K562 (cell line): ENCODE measurements around the gene GIGYF2. TPM values are rescaled to one million over a fixed set of nuclear protein-coding genes. Genes with fewer than 3 reads are reported as not detected.

Experiments
- ATAC-seq: fragments of 200-7000 bp; cut with Tn5 transposase; 3 replicates; pipeline ENCODE4 v1.9.1; 2020; ENCODE audit warnings: moderate library complexity
- BruUV-seq: library from RNA; stranded (reverse); fragments of 400-500 nt; replicated peaks from 2 replicates; lab custom pipeline; 2021; lab: Mats Ljungman, UMichigan
- CTCF ChIA-PET: fragments of 300-600 bp; formaldehyde crosslinking; extraction: SDS; loops from one replicate; lab custom pipeline; 2021; ENCODE audit warnings: low intra/inter-chr PET ratio; lab: Yijun Ruan, JAX
- POLR2A ChIA-PET: fragments of 300-600, 350-650 bp; sonication (Branson Sonifier 250); formaldehyde crosslinking; extraction: SDS; loops from one replicate; lab custom pipeline; 2021; ENCODE audit warnings: antibody characterized with exemption, inconsistent platforms; lab: Yijun Ruan, JAX
- DNase-seq, 4 experiments: peaks; one replicate each; pipeline versions ENCODE4 v3.0.0 to v3.0.0-alpha.2; 2011 to 2018; ENCODE audit warnings: low spot score in 3 of 4, mixed read lengths in 3 of 4; ENCODE audit errors: extremely low read depth in 1 of 4
- FAIRE-seq: peaks from 2 replicates; lab custom pipeline; 2011; peaks lifted over from hg19 to GRCh38; lab: Jason Lieb, UNC
- H2AFZ ChIP-seq: 2 replicates; pipeline ENCODE4 v1.6.0; 2011; ENCODE audit warnings: low read depth, low read length, control low read depth, inconsistent platforms
- H3K27ac ChIP-seq: fragments of 200-600 bp; 3 replicates; pipeline ENCODE4 v1.8.0; 2011; ENCODE audit warnings: low read depth, mild to moderate bottlenecking, control low read depth, inconsistent platforms, low read length, moderate library complexity, mixed read lengths; ENCODE audit errors: extremely low read depth
- H3K27me3 ChIP-seq, 2 experiments: fragments of 300-600 bp in 1 of 2; 2 replicates in 1 of 2; 3 replicates in 1 of 2; pipeline versions ENCODE4 v1.6.0 to v1.8.0; 2011; ENCODE audit warnings: inconsistent platforms in 2 of 2, low read length in 2 of 2, mild to moderate bottlenecking in 1 of 2, mixed read lengths in 1 of 2, moderate library complexity in 1 of 2; ENCODE audit not compliant: control insufficient read depth in 2 of 2, insufficient read depth in 2 of 2
- H3K36me3 ChIP-seq: fragments of 300-600 bp; 3 replicates; pipeline ENCODE4 v1.8.0; 2011; ENCODE audit warnings: mild to moderate bottlenecking, low read length, inconsistent platforms; ENCODE audit not compliant: control insufficient read depth, insufficient read depth
- H3K4me1 ChIP-seq, 2 experiments: fragments of 200-600 bp in 1 of 2; replicated peaks in 1 of 2; 2 replicates in 1 of 2; 3 replicates in 1 of 2; pipeline versions ENCODE4 v1.5.1 to v1.8.0; 2011; ENCODE audit warnings: inconsistent platforms in 2 of 2, low read length in 2 of 2, mild to moderate bottlenecking in 1 of 2, mixed read lengths in 1 of 2, moderate library complexity in 1 of 2; ENCODE audit not compliant: control insufficient read depth in 2 of 2, insufficient read depth in 2 of 2
- H3K4me2 ChIP-seq: 2 replicates; pipeline ENCODE4 v1.6.1; 2011; ENCODE audit warnings: low read length, control low read depth, inconsistent platforms, mixed read lengths; ENCODE audit not compliant: insufficient read depth
- H3K4me3 ChIP-seq: fragments of 200-600 bp; sonication (generic), shearing (Covaris generic); 2 replicates; pipeline ENCODE4 v1.5.1; 2016; ENCODE audit warnings: control low read depth, inconsistent platforms
- H3K79me2 ChIP-seq: fragments of 200-600 bp; 3 replicates; pipeline ENCODE4 v1.8.0; 2011; ENCODE audit warnings: low read length, inconsistent platforms; ENCODE audit not compliant: control insufficient read depth, insufficient read depth
- H3K9ac ChIP-seq, 2 experiments: 2 replicates each; pipeline versions ENCODE4 v1.6.0 to v1.6.1; 2011; ENCODE audit warnings: low read depth in 2 of 2, low read length in 2 of 2, control low read depth in 1 of 2, inconsistent platforms in 1 of 2, mild to moderate bottlenecking in 1 of 2, mixed read lengths in 1 of 2; ENCODE audit not compliant: insufficient read depth in 1 of 2
- H3K9me1 ChIP-seq: one replicate; pipeline ENCODE4 v1.6.0; 2011; ENCODE audit warnings: inconsistent platforms, mild to moderate bottlenecking, low read length, moderate library complexity; ENCODE audit not compliant: control insufficient read depth, insufficient read depth
- H3K9me3 ChIP-seq: replicated peaks from 2 replicates; pipeline ENCODE4 v1.5.1; 2011; ENCODE audit warnings: low read depth, low read length, inconsistent platforms; ENCODE audit not compliant: control insufficient read depth, insufficient read depth
- H4K20me1 ChIP-seq: replicated peaks from 2 replicates; pipeline ENCODE4 v1.6.1; 2011; ENCODE audit warnings: low read length, inconsistent platforms, mixed read lengths; ENCODE audit not compliant: control insufficient read depth, insufficient read depth
- ARID3B ChIP-seq: fragments of 250-450 bp; sonication (Bioruptor Pico); IDR thresholded peaks from 2 replicates; pipeline ENCODE4 v1.4.0; 2020; ENCODE audit warnings: borderline replicate concordance
- BRF1 ChIP-seq: IDR thresholded peaks from 3 replicates; pipeline ENCODE4 v1.6.1; 2011; ENCODE audit warnings: borderline replicate concordance, mild to moderate bottlenecking; ENCODE audit not compliant: insufficient read length; ENCODE audit errors: extremely low read depth
- CUX1 ChIP-seq: fragments of 200-800 bp; sonication (Bioruptor generic); IDR thresholded peaks from 2 replicates; pipeline ENCODE4 v1.6.1; 2016; ENCODE audit warnings: missing genetic modification characterization, missing compliant biosample characterization
- ELF4 ChIP-seq: fragments of 450-650 bp; formaldehyde crosslinking; IDR thresholded peaks from 2 replicates; pipeline ENCODE4 v1.4.0; 2022; ENCODE audit warnings: missing genetic modification characterization
- KLF1 ChIP-seq: fragments of 450-650 bp; IDR thresholded peaks from 2 replicates; pipeline ENCODE4 v1.6.1; 2016; ENCODE audit warnings: missing genetic modification characterization, missing compliant biosample characterization
- NFYB ChIP-seq: IDR thresholded peaks from 2 replicates; pipeline ENCODE4 v1.6.1; 2011; ENCODE audit warnings: mild to moderate bottlenecking, moderate library complexity; ENCODE audit not compliant: insufficient read length; ENCODE audit errors: extremely low read depth
- ZFX ChIP-seq: sonication (generic); formaldehyde crosslinking; IDR thresholded peaks from 2 replicates; pipeline ENCODE4 v1.8.0; 2022; ENCODE audit warnings: mild to moderate bottlenecking, missing genetic modification reagents, moderate library complexity
- ZNF224 ChIP-seq: sonication (generic); formaldehyde crosslinking; IDR thresholded peaks from 2 replicates; pipeline ENCODE4 v1.8.0; 2022; ENCODE audit warnings: mild to moderate bottlenecking, missing genetic modification reagents
- WGBS: fragments of 100-300 bp; shearing (Covaris generic); methylation state at CpG from one replicate; pipeline ENCODE4 v1.1.6; 2016; ENCODE audit warnings: low coverage, mixed read lengths; ENCODE audit not compliant: insufficient coverage; ENCODE audit errors: missing lambda C conversion rate; 5-methylcytosine and 5-hydroxymethylcytosine counted together
- in situ Hi-C: fragments of 300-500 bp; cut with MboI; formaldehyde crosslinking; loops from 4 replicates; pipeline ENCODE4 v1.15.0; 2018; ENCODE audit warnings: inconsistent platforms, mixed read lengths
- intact Hi-C: fragments of 100-400 bp; cut with micrococcal nuclease; formaldehyde crosslinking; loops from 2 replicates; pipeline ENCODE4 v1.14.2; 2022
- polyA plus RNA-seq, 8 experiments: library from polyadenylated mRNA; depleted of rRNA in 4 of 8; stranded (reverse) in 5 of 8; unstranded in 3 of 8; fragments of >200 nt; fragmentation: Nextera tagmentation in 2 of 8; fragmentation: Illumina TruSeq in 1 of 8; extraction: Ambion mirVana in 2 of 8; extraction: Trizol in 1 of 8; gene quantifications; 2 replicates each; pipeline versions ENCODE4 v1.2.1 to v1.2.3, GENCODE V29; 2011 to 2014; ENCODE audit warnings: inconsistent platforms in 1 of 8, missing spikeins in 1 of 8
- total RNA-seq, 7 experiments: library from RNA; depleted of rRNA in 6 of 7; stranded (reverse); fragments of >200 nt in 6 of 7; fragmentation: Illumina TruSeq in 2 of 7; extraction: Trizol in 2 of 7; gene quantifications; 2 replicates each; pipeline versions ENCODE4 v1.2.1 to v1.2.3, GENCODE V29; 2011 to 2021; ENCODE audit warnings: low replicate concordance in 1 of 7
- TF ChIP-seq, protein P1 (sequence below): sonication (generic); formaldehyde crosslinking; IDR thresholded peaks from 2 replicates; pipeline ENCODE4 v1.8.0; 2022; ENCODE audit warnings: mild to moderate bottlenecking, low read depth, missing genetic modification reagents
- TF ChIP-seq, protein P2 (sequence below): fragments of 250-450 bp; sonication (Bioruptor Pico); IDR thresholded peaks from 2 replicates; pipeline ENCODE4 v1.8.0; 2021; ENCODE audit warnings: mild to moderate bottlenecking, moderate library complexity

Gene GIGYF2
- total and polyA plus RNA-seq, 9 of the 15 experiments (the other 6 are each of a cell fraction or from before 2014, with no cell fraction given) = 12.7 to 52.7 (median 34.9) TPM

DNA sequence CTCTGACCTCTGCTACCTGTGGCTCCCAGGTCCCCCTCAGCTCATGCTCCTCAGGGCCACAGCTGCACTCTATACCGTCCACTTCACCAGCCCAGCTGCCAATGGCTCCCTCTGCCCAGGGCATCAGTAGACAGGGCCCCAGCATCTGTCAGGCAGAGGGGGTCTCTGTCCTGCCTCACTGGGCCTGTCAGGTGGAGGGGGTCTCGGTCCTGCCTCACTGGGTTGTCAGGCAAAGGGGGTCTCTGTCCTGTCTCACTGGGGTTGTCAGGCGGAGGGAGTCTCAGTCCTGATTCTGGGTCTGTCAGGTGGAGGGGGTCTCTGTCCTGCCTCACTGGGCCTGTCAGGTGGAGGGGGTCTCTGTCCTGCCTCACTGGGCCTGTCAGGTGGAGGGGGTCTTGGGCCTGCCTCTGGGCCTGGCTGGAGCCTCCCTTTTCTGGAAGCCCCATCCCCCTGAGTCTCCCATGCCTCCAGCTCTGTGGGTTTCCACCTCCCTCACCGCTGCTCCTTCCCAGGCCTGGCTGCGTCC is 192.8 kb downstream of the GIGYF2 start:
- POLR2A ChIA-PET = interaction anchor here (0.6 kb wide), 1 partner anchor 47 kb away, joined by 3 read pairs; no protein-coding TSS in a partner anchor
- no peak for TF ChIP-seq NFYB
- no peak for TF ChIP-seq CUX1 (CRISPR knock-in tag)
- no peak for TF ChIP-seq ELF4 (CRISPR knock-in tag)
- TF ChIP-seq, protein P1, sequence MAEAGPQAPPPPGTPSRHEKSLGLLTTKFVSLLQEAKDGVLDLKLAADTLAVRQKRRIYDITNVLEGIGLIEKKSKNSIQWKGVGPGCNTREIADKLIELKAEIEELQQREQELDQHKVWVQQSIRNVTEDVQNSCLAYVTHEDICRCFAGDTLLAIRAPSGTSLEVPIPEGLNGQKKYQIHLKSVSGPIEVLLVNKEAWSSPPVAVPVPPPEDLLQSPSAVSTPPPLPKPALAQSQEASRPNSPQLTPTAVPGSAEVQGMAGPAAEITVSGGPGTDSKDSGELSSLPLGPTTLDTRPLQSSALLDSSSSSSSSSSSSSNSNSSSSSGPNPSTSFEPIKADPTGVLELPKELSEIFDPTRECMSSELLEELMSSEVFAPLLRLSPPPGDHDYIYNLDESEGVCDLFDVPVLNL (CRISPR knock-in tag) = no peak
- TF ChIP-seq BRF1 = no peak
- no peak for TF ChIP-seq ARID3B (CRISPR knock-in tag)
- TF ChIP-seq ZFX (CRISPR knock-in tag) = no peak
- TF ChIP-seq, protein P2, sequence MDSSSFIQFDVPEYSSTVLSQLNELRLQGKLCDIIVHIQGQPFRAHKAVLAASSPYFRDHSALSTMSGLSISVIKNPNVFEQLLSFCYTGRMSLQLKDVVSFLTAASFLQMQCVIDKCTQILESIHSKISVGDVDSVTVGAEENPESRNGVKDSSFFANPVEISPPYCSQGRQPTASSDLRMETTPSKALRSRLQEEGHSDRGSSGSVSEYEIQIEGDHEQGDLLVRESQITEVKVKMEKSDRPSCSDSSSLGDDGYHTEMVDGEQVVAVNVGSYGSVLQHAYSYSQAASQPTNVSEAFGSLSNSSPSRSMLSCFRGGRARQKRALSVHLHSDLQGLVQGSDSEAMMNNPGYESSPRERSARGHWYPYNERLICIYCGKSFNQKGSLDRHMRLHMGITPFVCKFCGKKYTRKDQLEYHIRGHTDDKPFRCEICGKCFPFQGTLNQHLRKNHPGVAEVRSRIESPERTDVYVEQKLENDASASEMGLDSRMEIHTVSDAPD = no peak
- TF ChIP-seq KLF1 = no peak
- TF ChIP-seq ZNF224 (CRISPR knock-in tag) = no peak

More for the DNA sequence above, 192.8 kb downstream of the GIGYF2 start:
- Histone ChIP-seq H3K27me3 (peaks cover 8 to 67% of the 10 kb centered on the region in 2 experiments; a peak in 4 of 5 replicates), H4K20me1 (no peaks in the 10 kb centered on the region), H3K4me2 (no peak overlapping the region), H3K27ac (no peak overlapping the region), H2AFZ (no peak overlapping the region), H3K4me3 (no peak overlapping the region), H3K4me1 (peaks cover 5 to 11% of the 10 kb centered on the region in 2 experiments; a peak in 3 of 5 replicates), H3K9ac (no peak overlapping the region), H3K9me3 (no peaks in the 10 kb centered on the region), H3K79me2 (no peaks in the 10 kb centered on the region), H3K36me3 (no peaks in the 10 kb centered on the region), H3K9me1 (no peaks in the 10 kb centered on the region)
- intact Hi-C loops = no loop called here
- no peak for ATAC-seq
- in situ Hi-C loops = no loop called here
- CTCF ChIA-PET = no interaction called here
- no peak for FAIRE-seq
- 50% methylated on average over 2 of the region's 5 CpGs for WGBS
- DNase-seq = no peak
- no TSS peak for BruUV-seq
